AG04450 (cell line): ENCODE data around the gene ERCC6L2. TPM values are rescaled to one million over a fixed set of nuclear protein-coding genes. Genes with fewer than 3 reads are reported as not detected.

Experiments used
- CTCF ChIA-PET: fragments of 300-600, 350-600 bp; formaldehyde crosslinking; extraction: SDS; loops from one replicate; lab custom pipeline; 2022; ENCODE audit warnings: antibody characterized with exemption, inconsistent platforms; lab: Charles Lee
- POLR2A ChIA-PET: fragments of 350-600 bp; formaldehyde crosslinking; extraction: SDS; loops from one replicate; lab custom pipeline; 2021; ENCODE audit warnings: antibody characterized with exemption, inconsistent platforms; lab: Yijun Ruan, JAX
- DNase-seq: peaks from one replicate; pipeline ENCODE4 v3.0.0-alpha.2; 2011; ENCODE audit warnings: low read depth, low spot score
- H3K27ac ChIP-seq: one replicate; pipeline ENCODE4 v1.5.1; 2012; ENCODE audit warnings: low read depth, low read length, control low read depth
- H3K27me3 ChIP-seq: one replicate; pipeline ENCODE4 v1.6.0; 2012; ENCODE audit warnings: low read length; ENCODE audit not compliant: control insufficient read depth, insufficient read depth
- H3K4me3 ChIP-seq: 2 replicates; pipeline ENCODE4 v1.5.1; 2011; ENCODE audit warnings: mild to moderate bottlenecking, low read depth, low read length, control low read depth
- H3K9me3 ChIP-seq: 2 replicates; pipeline ENCODE4 v1.5.1; 2012; ENCODE audit warnings: low read length; ENCODE audit not compliant: control insufficient read depth, insufficient read depth
- polyA plus RNA-seq: library from polyadenylated mRNA; depleted of rRNA; stranded (reverse); fragments of >200 nt; gene quantifications from 2 replicates; pipeline ENCODE4 v1.2.3, GENCODE V29; 2011
- TF ChIP-seq, protein P1 (sequence below): IDR thresholded peaks from 2 replicates; pipeline ENCODE4 v1.5.1; 2011; ENCODE audit warnings: low read depth, low read length, control low read depth, inconsistent platforms

Gene ERCC6L2
- polyA plus RNA-seq, 1 experiment = 39.1 TPM

- POLR2A ChIA-PET = interaction anchor here (1.0 kb wide), 1 partner anchor 114 kb away, joined by 3 read pairs; the partner anchor contains the start of gene ERCC6L2
- CTCF ChIA-PET = no interaction called here
- Histone ChIP-seq H3K4me3 (no peak overlapping the region), H3K27ac (no peak overlapping the region), H3K9me3 (no peaks in the 10 kb centered on the region; the same call in 1 of the 2 replicates), H3K27me3 (no peaks in the 10 kb centered on the region)
- DNase-seq = no peak
- TF ChIP-seq, protein P1, sequence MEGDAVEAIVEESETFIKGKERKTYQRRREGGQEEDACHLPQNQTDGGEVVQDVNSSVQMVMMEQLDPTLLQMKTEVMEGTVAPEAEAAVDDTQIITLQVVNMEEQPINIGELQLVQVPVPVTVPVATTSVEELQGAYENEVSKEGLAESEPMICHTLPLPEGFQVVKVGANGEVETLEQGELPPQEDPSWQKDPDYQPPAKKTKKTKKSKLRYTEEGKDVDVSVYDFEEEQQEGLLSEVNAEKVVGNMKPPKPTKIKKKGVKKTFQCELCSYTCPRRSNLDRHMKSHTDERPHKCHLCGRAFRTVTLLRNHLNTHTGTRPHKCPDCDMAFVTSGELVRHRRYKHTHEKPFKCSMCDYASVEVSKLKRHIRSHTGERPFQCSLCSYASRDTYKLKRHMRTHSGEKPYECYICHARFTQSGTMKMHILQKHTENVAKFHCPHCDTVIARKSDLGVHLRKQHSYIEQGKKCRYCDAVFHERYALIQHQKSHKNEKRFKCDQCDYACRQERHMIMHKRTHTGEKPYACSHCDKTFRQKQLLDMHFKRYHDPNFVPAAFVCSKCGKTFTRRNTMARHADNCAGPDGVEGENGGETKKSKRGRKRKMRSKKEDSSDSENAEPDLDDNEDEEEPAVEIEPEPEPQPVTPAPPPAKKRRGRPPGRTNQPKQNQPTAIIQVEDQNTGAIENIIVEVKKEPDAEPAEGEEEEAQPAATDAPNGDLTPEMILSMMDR = no peak
Measured at GRCh38 chr9:95989297-95989696, 113.8 kb downstream of the ERCC6L2 start.

GRCh38 chr9:95991326-95991725 is 115.8 kb downstream of the ERCC6L2 start:
- Histone ChIP-seq H3K27me3 (no peaks in the 10 kb centered on the region), H3K9me3 (no peaks in the 10 kb centered on the region; the same call in 1 of the 2 replicates), H3K4me3 (no peak overlapping the region), H3K27ac (no peak overlapping the region)
- TF ChIP-seq, protein P1 = no peak
- no peak for DNase-seq
- POLR2A ChIA-PET = no interaction called here
- CTCF ChIA-PET = no interaction called here

- Histone ChIP-seq H3K27ac (no peak overlapping the region), H3K4me3 (no peak overlapping the region), H3K27me3 (no peaks in the 10 kb centered on the region), H3K9me3 (no peaks in the 10 kb centered on the region; the same call in 1 of the 2 replicates)
- POLR2A ChIA-PET = interaction anchor here (0.8 kb wide), 1 partner anchor 9 kb away, joined by 3 read pairs; no protein-coding TSS in a partner anchor
- TF ChIP-seq, protein P1 = no peak
- DNase-seq = no peak
- CTCF ChIA-PET = no interaction called here
Measured at GRCh38 chr9:95992536-95992935, 117.0 kb downstream of the ERCC6L2 start.

DNA sequence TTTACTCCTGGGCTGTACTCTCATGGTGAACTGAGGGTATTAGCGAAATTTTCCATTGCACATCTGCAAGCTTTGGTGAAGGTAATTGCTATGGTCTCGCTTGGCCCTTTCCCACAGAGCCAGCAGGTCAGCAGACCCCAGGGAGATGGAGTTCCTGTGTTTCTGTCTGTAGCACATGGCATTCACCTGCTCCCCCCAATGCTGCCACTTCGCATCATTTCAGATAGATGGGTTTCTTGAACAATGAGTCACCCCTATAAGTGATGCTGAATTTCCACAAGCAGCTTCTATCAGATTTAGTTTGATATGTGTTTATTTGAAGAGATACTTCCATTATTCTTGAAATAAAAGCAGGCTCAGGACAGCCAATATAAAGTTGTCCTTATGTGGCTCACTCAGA is 117.8 kb downstream of the ERCC6L2 start:
- POLR2A ChIA-PET = no interaction called here
- CTCF ChIA-PET = no interaction called here
- DNase-seq = no peak
- Histone ChIP-seq H3K27me3 (no peaks in the 10 kb centered on the region), H3K4me3 (no peak overlapping the region), H3K9me3 (no peaks in the 10 kb centered on the region), H3K27ac (no peak overlapping the region)
- TF ChIP-seq, protein P1 = no peak

DNA sequence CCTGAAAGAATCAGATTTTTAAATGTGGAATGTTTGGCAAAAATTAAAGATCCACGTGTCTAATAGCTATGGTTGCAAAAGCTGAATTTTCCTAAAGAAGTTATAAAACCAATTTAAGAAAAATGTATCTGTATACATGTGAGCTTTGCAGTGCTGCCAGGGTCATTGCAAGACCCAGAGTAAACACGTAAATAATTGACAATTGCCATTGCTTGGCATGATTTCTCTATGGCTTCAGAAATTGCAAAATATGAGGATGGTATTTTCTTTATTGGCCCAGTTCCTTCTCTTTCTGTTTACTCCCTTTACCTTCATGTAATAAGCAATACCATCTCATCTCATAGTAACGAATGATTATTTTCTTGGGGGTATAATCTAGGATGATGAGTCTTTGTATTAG is 123.9 kb downstream of the ERCC6L2 start:
- H3K9me3 ChIP-seq = peaks cover 7% of the 10 kb centered on the region; the same call in 1 of the 2 replicates
- H3K4me3 ChIP-seq = no peak overlapping the region
- no peak for DNase-seq
- H3K27ac ChIP-seq = no peak overlapping the region
- CTCF ChIA-PET = no interaction called here
- H3K27me3 ChIP-seq = no peaks in the 10 kb centered on the region
- TF ChIP-seq, protein P1 = no peak
- POLR2A ChIA-PET = no interaction called here
